Measurements from ENCODE around the gene REELD1. TPM values are rescaled to one million over a fixed set of nuclear protein-coding genes. Genes with fewer than 3 reads are reported as not detected.

REELD1 gene
- total RNA-seq, 4 donors from 2014 or later = 0.27 to 1.4 TPM; not detected in 2

DNA sequence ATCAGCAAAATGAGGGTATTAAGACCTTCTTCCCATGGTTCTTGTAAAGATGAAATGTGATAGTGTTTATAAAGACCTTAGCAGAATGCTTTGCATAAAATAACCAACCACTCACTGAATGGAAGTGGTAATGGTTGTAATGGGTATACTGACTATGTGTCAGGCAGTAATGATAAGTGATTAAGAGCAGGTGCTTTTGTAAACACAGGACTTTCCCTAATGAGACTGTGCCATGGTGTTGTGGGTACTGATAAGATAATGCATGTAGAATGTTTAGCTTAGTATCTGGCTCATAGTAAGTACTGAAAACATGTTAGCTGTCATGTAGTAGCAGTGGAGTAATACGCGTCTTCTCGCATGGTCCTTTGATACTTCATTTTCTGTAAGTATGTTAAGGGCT lies 31.9 kb upstream of the REELD1 start:
- TF ChIP-seq POLR2A (IDR thresholded peaks at IDR 0.05) (no peak), POLR2AphosphoS5 (IDR thresholded peaks at IDR 0.05) (no peak), EP300 (IDR thresholded peaks at IDR 0.05; ENCODE audit: low read depth) (no peak)
- TF ChIP-seq, protein P1, sequence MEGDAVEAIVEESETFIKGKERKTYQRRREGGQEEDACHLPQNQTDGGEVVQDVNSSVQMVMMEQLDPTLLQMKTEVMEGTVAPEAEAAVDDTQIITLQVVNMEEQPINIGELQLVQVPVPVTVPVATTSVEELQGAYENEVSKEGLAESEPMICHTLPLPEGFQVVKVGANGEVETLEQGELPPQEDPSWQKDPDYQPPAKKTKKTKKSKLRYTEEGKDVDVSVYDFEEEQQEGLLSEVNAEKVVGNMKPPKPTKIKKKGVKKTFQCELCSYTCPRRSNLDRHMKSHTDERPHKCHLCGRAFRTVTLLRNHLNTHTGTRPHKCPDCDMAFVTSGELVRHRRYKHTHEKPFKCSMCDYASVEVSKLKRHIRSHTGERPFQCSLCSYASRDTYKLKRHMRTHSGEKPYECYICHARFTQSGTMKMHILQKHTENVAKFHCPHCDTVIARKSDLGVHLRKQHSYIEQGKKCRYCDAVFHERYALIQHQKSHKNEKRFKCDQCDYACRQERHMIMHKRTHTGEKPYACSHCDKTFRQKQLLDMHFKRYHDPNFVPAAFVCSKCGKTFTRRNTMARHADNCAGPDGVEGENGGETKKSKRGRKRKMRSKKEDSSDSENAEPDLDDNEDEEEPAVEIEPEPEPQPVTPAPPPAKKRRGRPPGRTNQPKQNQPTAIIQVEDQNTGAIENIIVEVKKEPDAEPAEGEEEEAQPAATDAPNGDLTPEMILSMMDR (IDR thresholded peaks at IDR 0.05) = no peak
- Histone ChIP-seq H3K4me3 (no peak overlapping the region), H3K36me3 (peaks cover 0 to 13% (median 3%) of the 10 kb centered on the region in 4 donors), H3K9me3 (no peaks in the 10 kb centered on the region), H3K4me1 (peaks cover 0 to 24% (median 6%) of the 10 kb centered on the region in 4 donors), H3K27ac (no peak overlapping the region), H3K27me3 (no peaks in the 10 kb centered on the region)
- WGBS, 2 donors (ENCODE audit: low coverage in 1 of 2) = 94 to 96% methylated on average over 3 of the region's 3 CpGs
- intact Hi-C loops (cut with DNase I; ENCODE audit: low total_unique reads) = no loop called here
- no peak for DNase-seq
- in situ Hi-C loops (cut with MboI; ENCODE audit: low pct_ligation_motif_present in 1 of 4, low pct_unique_long_range_greater_than_20kb in 1 of 4, low sequenced_read_pairs in 3 of 4) = no loop called here

DNA sequence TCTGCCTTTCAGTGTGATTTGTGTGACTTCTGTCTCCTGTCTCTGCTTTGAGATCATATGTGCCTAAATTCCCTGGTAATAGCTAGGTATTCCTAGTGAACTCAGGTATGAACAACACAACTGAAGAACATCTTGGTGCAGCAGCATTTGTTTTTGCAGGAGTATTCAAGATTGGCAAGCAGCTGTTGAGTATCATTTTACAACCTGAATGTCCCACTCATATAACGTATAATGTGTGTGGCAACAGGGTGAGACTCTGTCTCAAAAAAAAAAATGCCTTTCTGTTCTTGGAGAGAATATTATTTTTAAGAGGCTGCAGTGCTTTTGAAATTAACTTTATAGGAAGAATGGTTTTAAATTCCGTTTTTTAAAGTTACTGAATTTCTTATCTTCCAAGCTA lies 31.1 kb upstream of the REELD1 start:
- intact Hi-C loops (cut with DNase I; ENCODE audit: low total_unique reads) = no loop called here
- TF ChIP-seq EP300 (IDR thresholded peaks at IDR 0.05; ENCODE audit: low read depth) (no peak), POLR2A (IDR thresholded peaks at IDR 0.05) (no peak), POLR2AphosphoS5 (IDR thresholded peaks at IDR 0.05) (no peak)
- TF ChIP-seq, protein P1 (IDR thresholded peaks at IDR 0.05) = no peak
- no peak overlapping the region for H3K4me3 ChIP-seq
- H3K27ac ChIP-seq = no peak overlapping the region
- H3K36me3 ChIP-seq = peaks cover 0 to 19% (median 6%) of the 10 kb centered on the region in 4 donors
- H3K9me3 ChIP-seq = no peaks in the 10 kb centered on the region
- in situ Hi-C loops (cut with MboI; ENCODE audit: low pct_ligation_motif_present in 1 of 4, low pct_unique_long_range_greater_than_20kb in 1 of 4, low sequenced_read_pairs in 3 of 4) = no loop called here
- WGBS, 2 donors (ENCODE audit: low coverage in 1 of 2) = 75 to 84% methylated on average over 2 of the region's 2 CpGs
- peaks cover 0 to 16% (median 4%) of the 10 kb centered on the region in 4 donors for H3K4me1 ChIP-seq
- H3K27me3 ChIP-seq = no peaks in the 10 kb centered on the region
- no peak for DNase-seq

DNA sequence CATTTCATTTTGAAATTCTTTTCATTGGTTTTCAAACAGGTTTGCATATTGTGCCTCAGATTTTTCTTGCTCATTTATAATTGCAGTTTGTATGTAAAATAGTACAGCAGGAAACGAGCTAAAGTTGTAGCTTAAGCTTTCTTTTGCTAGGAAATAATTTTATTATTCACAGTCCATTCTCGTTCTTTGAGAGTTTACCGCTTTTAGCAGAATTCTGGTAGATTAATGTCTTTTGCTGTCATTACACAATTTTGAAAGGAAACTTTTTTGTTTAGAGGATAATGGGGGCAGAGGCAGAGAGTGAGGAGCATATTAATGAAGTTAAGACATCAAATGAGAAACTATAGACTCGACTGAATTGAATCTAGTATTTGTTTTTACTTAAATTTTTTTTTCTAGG lies 28.3 kb upstream of the REELD1 start:
- H3K4me1 ChIP-seq = peaks cover 0 to 8% (median 0%) of the 10 kb centered on the region in 4 donors
- in situ Hi-C loops (cut with MboI; ENCODE audit: low pct_ligation_motif_present in 1 of 4, low pct_unique_long_range_greater_than_20kb in 1 of 4, low sequenced_read_pairs in 3 of 4) (no loop called here), intact Hi-C loops (cut with DNase I; ENCODE audit: low total_unique reads) (no loop called here)
- WGBS, 2 donors (ENCODE audit: low coverage in 1 of 2) = 90 to 92% methylated on average over 4 of the region's 4 CpGs
- no peak overlapping the region for H3K27ac ChIP-seq
- no peak overlapping the region for H3K4me3 ChIP-seq
- DNase-seq = no peak
- no peaks in the 10 kb centered on the region for H3K27me3 ChIP-seq
- peaks cover 0 to 40% (median 9%) of the 10 kb centered on the region in 4 donors for H3K36me3 ChIP-seq
- H3K9me3 ChIP-seq = no peaks in the 10 kb centered on the region
- TF ChIP-seq POLR2AphosphoS5 (IDR thresholded peaks at IDR 0.05) = no peak
- no peak for TF ChIP-seq EP300 (IDR thresholded peaks at IDR 0.05; ENCODE audit: low read depth)
- TF ChIP-seq POLR2A (IDR thresholded peaks at IDR 0.05) = no peak
- TF ChIP-seq, protein P1 (IDR thresholded peaks at IDR 0.05) = no peak

DNA sequence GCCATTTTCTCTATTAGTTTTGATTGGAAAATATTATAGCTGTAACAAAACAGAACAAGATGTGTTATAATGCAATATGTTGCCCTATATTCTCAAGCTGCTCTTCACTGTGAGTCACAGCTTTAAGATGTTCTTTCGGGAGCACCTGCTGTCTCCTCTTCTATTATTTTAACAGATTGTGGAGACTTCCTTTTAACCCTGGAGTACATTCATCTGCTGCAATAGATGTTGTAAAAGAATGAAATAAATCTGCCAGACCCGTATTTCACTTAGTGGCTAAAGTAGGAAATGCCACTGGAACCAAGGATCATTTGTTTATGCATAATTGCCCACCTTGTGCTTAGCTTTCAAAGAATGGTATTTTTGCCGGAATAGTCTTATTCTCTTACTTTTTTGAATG lies 27.7 kb upstream of the REELD1 start:
- intact Hi-C loops (cut with DNase I; ENCODE audit: low total_unique reads) = no loop called here
- no peaks in the 10 kb centered on the region for H3K9me3 ChIP-seq
- TF ChIP-seq POLR2AphosphoS5 (IDR thresholded peaks at IDR 0.05) = no peak
- TF ChIP-seq, protein P1 (IDR thresholded peaks at IDR 0.05) = no peak
- no peak for TF ChIP-seq EP300 (IDR thresholded peaks at IDR 0.05; ENCODE audit: low read depth)
- no peak for TF ChIP-seq POLR2A (IDR thresholded peaks at IDR 0.05)
- 75 to 86% methylated on average over 1 to 3 of the region's 3 CpGs for WGBS, 2 donors (ENCODE audit: low coverage in 1 of 2)
- no peak overlapping the region for H3K27ac ChIP-seq
- no peaks in the 10 kb centered on the region for H3K27me3 ChIP-seq
- H3K4me1 ChIP-seq = peaks cover 0 to 8% (median under 1%) of the 10 kb centered on the region in 4 donors
- in situ Hi-C loops (cut with MboI; ENCODE audit: low pct_ligation_motif_present in 1 of 4, low pct_unique_long_range_greater_than_20kb in 1 of 4, low sequenced_read_pairs in 3 of 4) = no loop called here
- DNase-seq = no peak
- H3K36me3 ChIP-seq = peaks cover 0 to 40% (median 9%) of the 10 kb centered on the region in 4 donors
- H3K4me3 ChIP-seq = no peak overlapping the region
